Erythroblast (primary cell): ENCODE measurements around the gene ARAP1.

ENCODE experiments used
- GATA1 ChIP-seq: IDR thresholded peaks from 2 replicates; pipeline ENCODE4 v1.6.1; 2011; ENCODE audit warnings: low read depth, mild to moderate bottlenecking, control low read depth, low read length, moderate library complexity
- POLR2A ChIP-seq: IDR thresholded peaks from 2 replicates; pipeline ENCODE4 v1.6.1; 2011; ENCODE audit warnings: mild to moderate bottlenecking, low read length

DNA sequence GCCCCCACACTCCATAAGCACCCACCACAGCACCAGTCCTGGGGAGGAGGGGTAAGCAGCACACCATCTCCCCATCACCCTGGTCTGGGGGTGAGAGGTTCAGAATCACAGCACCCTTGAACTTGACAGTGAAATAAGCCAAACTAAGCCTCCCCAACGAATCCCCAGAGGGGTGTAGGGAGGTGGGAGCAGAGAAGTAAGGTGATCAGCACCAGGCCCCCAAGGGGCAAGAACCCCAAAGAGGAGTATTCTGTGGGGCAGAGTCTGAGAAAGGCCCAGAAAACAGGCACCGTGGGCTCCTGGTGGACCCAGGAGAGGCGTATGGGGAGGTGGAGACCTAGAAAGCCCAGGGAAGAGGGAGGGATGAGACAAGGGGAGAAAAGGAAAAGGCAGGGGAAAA is 30.9 kb downstream of the ARAP1 start:
- TF ChIP-seq POLR2A: no peak
- TF ChIP-seq GATA1: no peak
